Keratinocyte (primary cell): ENCODE results near the gene OPRD1. TPM values are rescaled to one million over a fixed set of nuclear protein-coding genes. Genes with fewer than 3 reads are reported as not detected.

Experiments used
- DNase-seq: peaks from one replicate; pipeline ENCODE4 v3.0.0-alpha.2; 2011; ENCODE audit warnings: low read depth, missing footprints, low spot score
- FAIRE-seq: peaks from 2 replicates; lab custom pipeline; 2011; peaks lifted over from hg19 to GRCh38; lab: Jason Lieb, UNC
- H2AFZ ChIP-seq: 2 replicates; pipeline ENCODE4 v1.6.0; 2012; ENCODE audit warnings: low read length, control low read depth, inconsistent platforms; ENCODE audit not compliant: control insufficient read depth
- H3K27ac ChIP-seq: 2 replicates; pipeline ENCODE4 v1.5.1; 2011; ENCODE audit warnings: low read length; ENCODE audit not compliant: control insufficient read depth, insufficient read depth
- H3K27me3 ChIP-seq: 3 replicates; pipeline ENCODE4 v1.6.0; 2011; ENCODE audit warnings: low read length; ENCODE audit not compliant: control insufficient read depth, insufficient read depth; ENCODE audit errors: extremely low read depth
- H3K36me3 ChIP-seq, 2 experiments: 2 replicates in 1 of 2; 3 replicates in 1 of 2; pipeline ENCODE4 v1.5.1; 2011; ENCODE audit warnings: low read length in 2 of 2, mild to moderate bottlenecking in 1 of 2; ENCODE audit not compliant: control insufficient read depth in 2 of 2, insufficient read depth in 2 of 2; ENCODE audit errors: extremely low read depth in 1 of 2
- H3K4me1 ChIP-seq: 3 replicates; pipeline ENCODE4 v1.5.1; 2011; ENCODE audit warnings: low read length; ENCODE audit not compliant: control insufficient read depth, insufficient read depth; ENCODE audit errors: extremely low read depth
- H3K4me2 ChIP-seq: 3 replicates; pipeline ENCODE4 v1.6.0; 2011; ENCODE audit warnings: low read depth, low read length; ENCODE audit not compliant: control insufficient read depth, insufficient read depth; ENCODE audit errors: extremely low read depth
- H3K4me3 ChIP-seq, 3 experiments: fragments of 200-600 bp in 1 of 3; sonication (generic) in 1 of 3; 2 replicates in 2 of 3; 3 replicates in 1 of 3; pipeline ENCODE4 v1.5.1; 2011 to 2016; ENCODE audit warnings: low read length in 3 of 3, mild to moderate bottlenecking in 3 of 3, control low read depth in 2 of 3, inconsistent platforms in 1 of 3, low read depth in 1 of 3, mixed read lengths in 1 of 3, mixed run types in 1 of 3, moderate library complexity in 1 of 3; ENCODE audit not compliant: control insufficient read depth in 2 of 3, insufficient read depth in 2 of 3; ENCODE audit errors: extremely low read depth in 1 of 3
- H3K79me2 ChIP-seq: 2 replicates; pipeline ENCODE4 v1.6.0; 2012; ENCODE audit warnings: low read length; ENCODE audit not compliant: control insufficient read depth, insufficient read depth
- H3K9ac ChIP-seq: 3 replicates; pipeline ENCODE4 v1.6.0; 2011; ENCODE audit warnings: low read length; ENCODE audit not compliant: control insufficient read depth, insufficient read depth; ENCODE audit errors: extremely low read depth
- H3K9me1 ChIP-seq: 3 replicates; pipeline ENCODE4 v1.6.0; 2011; ENCODE audit warnings: low read length; ENCODE audit not compliant: control insufficient read depth, insufficient read depth; ENCODE audit errors: extremely low read depth
- H3K9me3 ChIP-seq: 2 replicates; pipeline ENCODE4 v1.5.1; 2012; ENCODE audit warnings: low read depth, low read length; ENCODE audit not compliant: control insufficient read depth
- H4K20me1 ChIP-seq: 3 replicates; pipeline ENCODE4 v1.6.0; 2011; ENCODE audit warnings: low read length; ENCODE audit not compliant: control insufficient read depth, insufficient read depth; ENCODE audit errors: extremely low read depth
- EZH2 ChIP-seq: IDR thresholded peaks from one replicate; pipeline ENCODE4 v1.6.1; 2012; ENCODE audit warnings: inconsistent platforms, mild to moderate bottlenecking, low read length, moderate library complexity
- dilution Hi-C: fragments of 300-500 bp; cut with MboI; formaldehyde crosslinking; loops from one replicate; pipeline ENCODE4 v1.7.0; 2020; ENCODE audit warnings: low sequenced_read_pairs; ENCODE audit not compliant: extremely low pct_ligation_motif_present
- polyA plus RNA-seq, 5 experiments: library from polyadenylated mRNA; depleted of rRNA in 3 of 5; stranded (reverse) in 3 of 5; stranded (forward) in 1 of 5; unstranded in 1 of 5; fragments of >200 nt; gene quantifications; 1 replicate in 1 of 5; 2 replicates in 3 of 5; 3 replicates in 1 of 5; pipeline versions ENCODE4 v1.2.1 to v1.2.3, GENCODE V29; 2011 to 2012; ENCODE audit warnings: missing spikeins in 2 of 5, low read depth in 1 of 5, low replicate concordance in 1 of 5
- TF ChIP-seq, protein P1 (sequence below), 3 experiments: IDR thresholded peaks in 1 of 3; conservative IDR thresholded peaks in 1 of 3; optimal IDR thresholded peaks in 1 of 3; 2 replicates in 2 of 3; 3 replicates in 1 of 3; pipeline versions ENCODE3 to v1.5.1; 2011; ENCODE audit warnings: low read length in 3 of 3, mild to moderate bottlenecking in 3 of 3, moderate library complexity in 2 of 3, control low read depth in 1 of 3, inconsistent platforms in 1 of 3; ENCODE audit not compliant: insufficient read depth in 2 of 3; ENCODE audit errors: extremely low read depth in 1 of 3

OPRD1 gene
- polyA plus RNA-seq, 1 donor (not counting 4 experiments of a cell fraction or from before 2014, with no cell fraction given), result not detected

DNA sequence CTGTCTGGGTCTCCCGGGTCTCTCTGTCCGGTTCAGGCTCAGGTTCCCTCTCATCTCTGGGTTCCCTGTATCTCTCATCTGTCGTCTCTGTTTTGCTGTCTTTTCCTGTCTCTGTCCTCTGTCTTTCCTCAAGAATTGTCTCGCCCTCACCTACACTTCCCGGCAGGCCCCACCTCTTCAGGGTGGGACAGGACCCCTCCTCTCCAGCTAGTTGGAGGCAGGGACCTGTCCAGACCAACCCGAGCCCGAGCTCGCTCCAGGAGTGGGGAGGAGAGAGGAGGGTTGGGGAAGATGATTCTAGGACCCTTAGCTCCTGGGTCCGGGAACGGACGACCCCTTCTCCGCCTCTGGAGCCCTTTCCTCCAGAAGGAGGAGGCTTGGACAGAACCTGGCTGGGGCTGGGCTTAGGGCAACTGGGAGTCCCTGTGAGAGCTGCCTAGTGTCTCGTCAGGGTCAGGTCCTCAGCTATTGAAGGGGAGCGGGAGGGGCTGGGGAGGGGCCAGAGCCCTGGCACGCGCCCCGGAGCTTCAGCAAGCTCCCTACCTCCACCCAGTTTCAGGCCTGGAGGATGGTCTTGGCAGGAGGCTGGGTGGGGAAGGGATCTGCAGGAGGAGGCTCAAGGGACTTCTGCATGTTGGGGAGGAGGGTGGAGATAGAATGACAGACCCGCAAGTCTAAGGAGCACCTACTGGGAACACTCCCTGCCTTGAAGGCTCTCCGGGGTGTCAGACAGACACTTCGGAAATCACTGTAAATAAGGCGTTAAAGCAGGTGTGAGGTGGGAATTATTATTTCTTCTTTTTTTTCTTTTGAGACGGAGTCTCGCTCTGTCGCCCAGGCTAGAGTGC, 76.1 kb downstream of the OPRD1 start:
- dilution Hi-C loops, result no loop called here
- Histone ChIP-seq H3K9me3 (no peaks in the 10 kb centered on the region), H2AFZ (peak overlapping the region; percentile 83), H3K27ac (peak overlapping the region; percentile 73), H3K27me3 (no peaks in the 10 kb centered on the region), H3K79me2 (peaks cover 4% of the 10 kb centered on the region), H3K4me2 (peak overlapping the region; percentile 92), H3K4me3 (peak overlapping the region; percentile 86 to 97 (median 95)), H3K36me3 (peaks cover 1 to 6% of the 10 kb centered on the region in 2 experiments), H3K9ac (peak overlapping the region; percentile 96), H3K9me1 (no peaks in the 10 kb centered on the region), H4K20me1 (no peaks in the 10 kb centered on the region), H3K4me1 (peaks cover 18% of the 10 kb centered on the region)
- no peak for FAIRE-seq
- no peak for DNase-seq
- no peak for TF ChIP-seq EZH2
- TF ChIP-seq, protein P1, sequence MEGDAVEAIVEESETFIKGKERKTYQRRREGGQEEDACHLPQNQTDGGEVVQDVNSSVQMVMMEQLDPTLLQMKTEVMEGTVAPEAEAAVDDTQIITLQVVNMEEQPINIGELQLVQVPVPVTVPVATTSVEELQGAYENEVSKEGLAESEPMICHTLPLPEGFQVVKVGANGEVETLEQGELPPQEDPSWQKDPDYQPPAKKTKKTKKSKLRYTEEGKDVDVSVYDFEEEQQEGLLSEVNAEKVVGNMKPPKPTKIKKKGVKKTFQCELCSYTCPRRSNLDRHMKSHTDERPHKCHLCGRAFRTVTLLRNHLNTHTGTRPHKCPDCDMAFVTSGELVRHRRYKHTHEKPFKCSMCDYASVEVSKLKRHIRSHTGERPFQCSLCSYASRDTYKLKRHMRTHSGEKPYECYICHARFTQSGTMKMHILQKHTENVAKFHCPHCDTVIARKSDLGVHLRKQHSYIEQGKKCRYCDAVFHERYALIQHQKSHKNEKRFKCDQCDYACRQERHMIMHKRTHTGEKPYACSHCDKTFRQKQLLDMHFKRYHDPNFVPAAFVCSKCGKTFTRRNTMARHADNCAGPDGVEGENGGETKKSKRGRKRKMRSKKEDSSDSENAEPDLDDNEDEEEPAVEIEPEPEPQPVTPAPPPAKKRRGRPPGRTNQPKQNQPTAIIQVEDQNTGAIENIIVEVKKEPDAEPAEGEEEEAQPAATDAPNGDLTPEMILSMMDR (optimal IDR thresholded peaks at IDR 0.05 in 1 of 3, IDR thresholded peaks at IDR 0.05 in 1 of 3, conservative IDR thresholded peaks at IDR 0.05 in 1 of 3; ENCODE audit: extremely low read depth in 1 of 3, insufficient read depth in 2 of 3, low read length in 3 of 3), result no peak

DNA sequence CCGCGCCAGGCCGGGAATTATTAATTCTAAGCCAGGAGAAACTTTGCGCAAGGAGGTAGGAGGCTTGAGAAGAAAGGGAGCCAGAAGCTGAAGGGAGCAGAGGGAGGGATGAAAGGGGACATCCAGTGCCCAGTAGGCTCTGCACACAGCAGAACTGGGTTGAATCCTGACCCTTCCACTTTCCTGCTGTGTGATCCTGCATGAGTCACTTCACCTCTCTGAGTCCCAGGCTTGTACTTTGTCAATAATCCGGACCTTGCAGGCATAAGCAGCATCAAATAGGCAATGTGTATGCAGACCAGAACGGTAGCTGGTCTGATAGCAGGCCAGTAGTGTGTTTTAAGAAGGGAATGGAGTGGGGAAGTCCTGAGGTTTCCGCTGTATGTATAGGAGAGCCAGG, 76.9 kb downstream of the OPRD1 start:
- Histone ChIP-seq H3K4me1 (peaks cover 18% of the 10 kb centered on the region), H3K4me3 (no peak overlapping the region), H3K36me3 (peaks cover 6% of the 10 kb centered on the region in 2 experiments), H4K20me1 (no peaks in the 10 kb centered on the region), H3K9me1 (no peaks in the 10 kb centered on the region), H2AFZ (no peak overlapping the region), H3K9me3 (no peaks in the 10 kb centered on the region), H3K9ac (no peak overlapping the region), H3K27me3 (no peaks in the 10 kb centered on the region), H3K79me2 (peaks cover 4% of the 10 kb centered on the region), H3K27ac (no peak overlapping the region), H3K4me2 (no peak overlapping the region)
- no peak for TF ChIP-seq EZH2
- TF ChIP-seq, protein P1 (optimal IDR thresholded peaks at IDR 0.05 in 1 of 3, IDR thresholded peaks at IDR 0.05 in 1 of 3, conservative IDR thresholded peaks at IDR 0.05 in 1 of 3; ENCODE audit: extremely low read depth in 1 of 3, insufficient read depth in 2 of 3, low read length in 3 of 3), result no peak
- FAIRE-seq (no peak), DNase-seq (no peak)
- dilution Hi-C loops, result no loop called here
